HL-60 (cell line): ENCODE data around the gene SLC35A4.

Source experiments
- CTCF ChIP-seq: IDR thresholded peaks from one replicate; pipeline ENCODE4 v1.5.1; 2011; ENCODE audit warnings: low read length, control low read depth, inconsistent platforms; ENCODE audit not compliant: insufficient read depth
- POLR2AphosphoS5 ChIP-seq: IDR thresholded peaks from 2 replicates; pipeline ENCODE4 v1.6.1; 2012; ENCODE audit warnings: low read depth
- REST ChIP-seq: IDR thresholded peaks from 2 replicates; pipeline ENCODE4 v1.6.1; 2012; ENCODE audit warnings: low read depth; ENCODE audit not compliant: insufficient replicate concordance

GRCh38 chr5:140545606-140546005 is 19.0 kb upstream of the SLC35A4 start:
- TF ChIP-seq CTCF: no peak
- TF ChIP-seq REST: no peak
- TF ChIP-seq POLR2AphosphoS5: no peak
